ENCODE results near the gene BMPR1B. TPM values are rescaled to one million over a fixed set of nuclear protein-coding genes. Genes with fewer than 3 reads are reported as not detected.

BMPR1B gene
- total RNA-seq, 1 experiment from 2014 or later = not detected

DNA sequence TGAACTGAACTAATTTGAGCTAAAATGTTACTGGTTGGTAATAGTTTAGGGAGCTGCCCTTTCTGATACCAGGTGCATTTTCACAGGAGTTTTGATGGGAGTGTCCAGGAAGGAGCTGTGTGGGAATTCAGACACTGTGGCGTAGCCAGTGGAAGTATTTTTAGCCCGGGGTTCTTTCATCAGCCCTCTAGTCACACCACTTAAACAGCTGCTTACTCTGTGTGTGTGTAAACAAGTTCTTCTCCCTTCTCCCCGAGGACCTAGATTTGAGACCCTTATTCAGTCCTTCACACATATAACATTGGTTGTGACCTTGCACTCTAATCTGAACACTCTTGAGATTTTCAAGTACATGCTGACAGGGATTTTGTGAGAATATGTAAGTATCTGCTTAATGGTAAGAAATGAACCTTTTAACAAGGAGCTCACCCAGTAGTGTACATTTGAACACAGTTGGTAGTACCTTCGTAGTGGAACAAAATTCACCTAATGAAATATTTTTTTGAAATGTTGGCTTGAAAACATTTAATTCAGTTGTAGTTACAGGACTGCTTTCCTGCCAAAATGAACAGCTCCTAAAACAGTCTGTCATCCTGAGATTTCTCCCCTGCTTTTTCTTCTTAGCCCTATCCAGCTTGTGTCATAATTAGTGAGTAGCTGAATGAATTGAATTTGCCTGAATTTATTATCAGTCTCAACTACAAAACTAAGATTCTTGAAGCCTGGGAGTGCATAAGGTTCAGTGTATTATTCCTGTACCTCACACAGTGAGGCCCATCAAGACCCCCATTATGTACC is 61.8 kb downstream of the BMPR1B start:
- H3K4me2 ChIP-seq (ENCODE audit: low read length) = no peak overlapping the region
- H3K27ac ChIP-seq (ENCODE audit: low read depth, low read length) = no peak overlapping the region
- H3K9me2 ChIP-seq (ENCODE audit: insufficient read depth) = no peaks in the 10 kb centered on the region
- DNase-seq (ENCODE audit: low read depth, low spot score) = no peak
- no peak for ATAC-seq
- RAD21 ChIA-PET (ENCODE audit: low non-redundant PET in 1 of 2, low total read pairs in 2 of 2, uncharacterized antibody in 2 of 2, unreplicated experiment in 2 of 2) = no interaction called here
- H3K27me3 ChIP-seq (ENCODE audit: insufficient read depth, low read length) = no peaks in the 10 kb centered on the region
- no peaks in the 10 kb centered on the region for H3K4me1 ChIP-seq (ENCODE audit: control insufficient read depth in 1 of 2, insufficient read depth in 2 of 2, low read length in 2 of 2)
- CTCF ChIA-PET = no interaction called here
- TF ChIP-seq ZFX (IDR thresholded peaks at IDR 0.05) = no peak
- TF ChIP-seq, protein P1, sequence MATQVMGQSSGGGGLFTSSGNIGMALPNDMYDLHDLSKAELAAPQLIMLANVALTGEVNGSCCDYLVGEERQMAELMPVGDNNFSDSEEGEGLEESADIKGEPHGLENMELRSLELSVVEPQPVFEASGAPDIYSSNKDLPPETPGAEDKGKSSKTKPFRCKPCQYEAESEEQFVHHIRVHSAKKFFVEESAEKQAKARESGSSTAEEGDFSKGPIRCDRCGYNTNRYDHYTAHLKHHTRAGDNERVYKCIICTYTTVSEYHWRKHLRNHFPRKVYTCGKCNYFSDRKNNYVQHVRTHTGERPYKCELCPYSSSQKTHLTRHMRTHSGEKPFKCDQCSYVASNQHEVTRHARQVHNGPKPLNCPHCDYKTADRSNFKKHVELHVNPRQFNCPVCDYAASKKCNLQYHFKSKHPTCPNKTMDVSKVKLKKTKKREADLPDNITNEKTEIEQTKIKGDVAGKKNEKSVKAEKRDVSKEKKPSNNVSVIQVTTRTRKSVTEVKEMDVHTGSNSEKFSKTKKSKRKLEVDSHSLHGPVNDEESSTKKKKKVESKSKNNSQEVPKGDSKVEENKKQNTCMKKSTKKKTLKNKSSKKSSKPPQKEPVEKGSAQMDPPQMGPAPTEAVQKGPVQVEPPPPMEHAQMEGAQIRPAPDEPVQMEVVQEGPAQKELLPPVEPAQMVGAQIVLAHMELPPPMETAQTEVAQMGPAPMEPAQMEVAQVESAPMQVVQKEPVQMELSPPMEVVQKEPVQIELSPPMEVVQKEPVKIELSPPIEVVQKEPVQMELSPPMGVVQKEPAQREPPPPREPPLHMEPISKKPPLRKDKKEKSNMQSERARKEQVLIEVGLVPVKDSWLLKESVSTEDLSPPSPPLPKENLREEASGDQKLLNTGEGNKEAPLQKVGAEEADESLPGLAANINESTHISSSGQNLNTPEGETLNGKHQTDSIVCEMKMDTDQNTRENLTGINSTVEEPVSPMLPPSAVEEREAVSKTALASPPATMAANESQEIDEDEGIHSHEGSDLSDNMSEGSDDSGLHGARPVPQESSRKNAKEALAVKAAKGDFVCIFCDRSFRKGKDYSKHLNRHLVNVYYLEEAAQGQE (IDR thresholded peaks at IDR 0.05; ENCODE audit: low read depth) = no peak
- no peak for TF ChIP-seq YY1 (IDR thresholded peaks at IDR 0.05; ENCODE audit: extremely low read depth, insufficient replicate concordance, low read depth, low read length)
- POLR2A ChIA-PET = no interaction called here
- H3K9ac ChIP-seq (ENCODE audit: low read length) = no peak overlapping the region
- H3K9me3 ChIP-seq (ENCODE audit: control insufficient read depth in 1 of 2, insufficient read depth in 1 of 2, low read depth in 1 of 2, low read length in 2 of 2) = no peaks in the 10 kb centered on the region
- no peak overlapping the region for H2AFZ ChIP-seq (ENCODE audit: low read depth, low read length, poor library complexity, severe bottlenecking)
- BruUV-seq (replicated peaks) = no TSS peak
- intact Hi-C loops (cut with micrococcal nuclease) = no loop called here
- H4K20me1 ChIP-seq (ENCODE audit: insufficient read depth) = no peaks in the 10 kb centered on the region
- no peaks in the 10 kb centered on the region for H3K79me2 ChIP-seq (ENCODE audit: insufficient read depth, low read length)
- no peak overlapping the region for H3K4me3 ChIP-seq (replicated peaks in 1 of 2; ENCODE audit: low read depth in 1 of 2, low read length in 2 of 2)
- no peaks in the 10 kb centered on the region for H3K36me3 ChIP-seq (ENCODE audit: control insufficient read depth in 1 of 2, insufficient read depth in 2 of 2, low read length in 2 of 2)

DNA sequence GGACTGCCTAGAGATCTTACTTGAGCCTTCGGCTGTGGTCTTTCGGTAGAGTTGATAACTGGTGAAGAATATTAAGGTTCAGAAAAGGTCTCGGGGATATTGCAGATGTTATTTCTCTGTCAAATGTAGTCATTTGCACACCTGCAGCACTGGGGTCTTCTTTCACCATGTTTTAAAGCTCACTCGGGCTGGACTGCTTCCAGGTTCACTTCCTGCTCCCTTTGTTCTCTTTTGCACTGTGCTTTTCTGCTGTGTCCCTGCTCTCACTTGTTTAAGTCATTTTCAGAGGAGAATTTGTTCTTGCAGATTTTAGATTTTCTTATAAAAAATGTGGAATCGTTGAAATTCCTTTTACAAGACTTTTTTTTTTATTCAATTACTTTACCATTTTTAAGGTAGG is 68.5 kb downstream of the BMPR1B start:
- no peaks in the 10 kb centered on the region for H3K36me3 ChIP-seq (ENCODE audit: control insufficient read depth in 1 of 2, insufficient read depth in 2 of 2, low read length in 2 of 2)
- intact Hi-C loops (cut with micrococcal nuclease) = no loop called here
- H3K27me3 ChIP-seq (ENCODE audit: insufficient read depth, low read length) = no peaks in the 10 kb centered on the region
- H3K9ac ChIP-seq (ENCODE audit: low read length) = no peak overlapping the region
- H2AFZ ChIP-seq (ENCODE audit: low read depth, low read length, poor library complexity, severe bottlenecking) = peak overlapping the region; percentile 83
- no peaks in the 10 kb centered on the region for H3K9me3 ChIP-seq (ENCODE audit: control insufficient read depth in 1 of 2, insufficient read depth in 1 of 2, low read depth in 1 of 2, low read length in 2 of 2)
- TF ChIP-seq CEBPB (IDR thresholded peaks at IDR 0.05; ENCODE audit: low read depth) (no peak), JUND (IDR thresholded peaks at IDR 0.05) (no peak), SIN3A (IDR thresholded peaks at IDR 0.05; ENCODE audit: low read depth) (no peak), YY1 (IDR thresholded peaks at IDR 0.05; ENCODE audit: extremely low read depth, insufficient replicate concordance, low read depth, low read length) (no peak), POLR2AphosphoS5 (IDR thresholded peaks at IDR 0.05; ENCODE audit: low read depth, low read length) (no peak), TCF7L2 (IDR thresholded peaks at IDR 0.05; ENCODE audit: borderline replicate concordance, extremely low read depth, insufficient read depth, insufficient read length) (no peak)
- TF ChIP-seq, protein P2, sequence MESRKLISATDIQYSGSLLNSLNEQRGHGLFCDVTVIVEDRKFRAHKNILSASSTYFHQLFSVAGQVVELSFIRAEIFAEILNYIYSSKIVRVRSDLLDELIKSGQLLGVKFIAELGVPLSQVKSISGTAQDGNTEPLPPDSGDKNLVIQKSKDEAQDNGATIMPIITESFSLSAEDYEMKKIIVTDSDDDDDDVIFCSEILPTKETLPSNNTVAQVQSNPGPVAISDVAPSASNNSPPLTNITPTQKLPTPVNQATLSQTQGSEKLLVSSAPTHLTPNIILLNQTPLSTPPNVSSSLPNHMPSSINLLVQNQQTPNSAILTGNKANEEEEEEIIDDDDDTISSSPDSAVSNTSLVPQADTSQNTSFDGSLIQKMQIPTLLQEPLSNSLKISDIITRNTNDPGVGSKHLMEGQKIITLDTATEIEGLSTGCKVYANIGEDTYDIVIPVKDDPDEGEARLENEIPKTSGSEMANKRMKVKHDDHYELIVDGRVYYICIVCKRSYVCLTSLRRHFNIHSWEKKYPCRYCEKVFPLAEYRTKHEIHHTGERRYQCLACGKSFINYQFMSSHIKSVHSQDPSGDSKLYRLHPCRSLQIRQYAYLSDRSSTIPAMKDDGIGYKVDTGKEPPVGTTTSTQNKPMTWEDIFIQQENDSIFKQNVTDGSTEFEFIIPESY (IDR thresholded peaks at IDR 0.05; ENCODE audit: extremely low read depth, insufficient replicate concordance, low read length) = no peak
- TF ChIP-seq, protein P3, sequence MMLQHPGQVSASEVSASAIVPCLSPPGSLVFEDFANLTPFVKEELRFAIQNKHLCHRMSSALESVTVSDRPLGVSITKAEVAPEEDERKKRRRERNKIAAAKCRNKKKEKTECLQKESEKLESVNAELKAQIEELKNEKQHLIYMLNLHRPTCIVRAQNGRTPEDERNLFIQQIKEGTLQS (IDR thresholded peaks at IDR 0.05) = no peak
- ATAC-seq (no peak), DNase-seq (ENCODE audit: low read depth, low spot score) (no peak)
- H4K20me1 ChIP-seq (ENCODE audit: insufficient read depth) = no peaks in the 10 kb centered on the region
- no peak overlapping the region for H3K4me3 ChIP-seq (replicated peaks in 1 of 2; ENCODE audit: low read depth in 1 of 2, low read length in 2 of 2)
- ChIA-PET RAD21 (ENCODE audit: low non-redundant PET in 1 of 2, low total read pairs in 2 of 2, uncharacterized antibody in 2 of 2, unreplicated experiment in 2 of 2) (no interaction called here), CTCF (no interaction called here), POLR2A (no interaction called here)
- no TSS peak for BruUV-seq (replicated peaks)
- H3K9me2 ChIP-seq (ENCODE audit: insufficient read depth) = no peaks in the 10 kb centered on the region
- no peaks in the 10 kb centered on the region for H3K79me2 ChIP-seq (ENCODE audit: insufficient read depth, low read length)
- H3K27ac ChIP-seq (ENCODE audit: low read depth, low read length) = no peak overlapping the region
- H3K4me1 ChIP-seq (ENCODE audit: control insufficient read depth in 1 of 2, insufficient read depth in 2 of 2, low read length in 2 of 2) = peaks cover 0 to 21% of the 10 kb centered on the region in 2 experiments; a peak in 2 of 4 replicates
- H3K4me2 ChIP-seq (ENCODE audit: low read length) = no peak overlapping the region

Data from HCT116 (cell line).